ENCODE results near the gene PSMB10. TPM values are rescaled to one million over a fixed set of nuclear protein-coding genes. Genes with fewer than 3 reads are reported as not detected.

Gene PSMB10
- total RNA-seq, 1 donor from 2014 or later = 35.8 TPM

- Mint-ChIP-seq H3K9me3 (ENCODE audit: unreplicated experiment) (no peaks in the 10 kb centered on the region), H3K4me1 (ENCODE audit: low read depth, unreplicated experiment) (peaks cover 3% of the 10 kb centered on the region), H3K4me3 (ENCODE audit: unreplicated experiment) (no peak overlapping the region), H3K36me3 (ENCODE audit: low read depth, unreplicated experiment) (peaks cover 24% of the 10 kb centered on the region), H3K27me3 (ENCODE audit: low read depth, unreplicated experiment) (no peaks in the 10 kb centered on the region), H3K27ac (ENCODE audit: unreplicated experiment) (no peak overlapping the region)
- Histone ChIP-seq H3K27ac (ENCODE audit: low read depth, low read length) (no peak overlapping the region), H3K9me3 (ENCODE audit: insufficient read depth, low read depth, low read length) (no peaks in the 10 kb centered on the region), H2AFZ (ENCODE audit: low read depth, low read length) (no peak overlapping the region), H3K4me1 (ENCODE audit: insufficient read depth, low read length) (peaks cover 4% of the 10 kb centered on the region), H3K4me3 (ENCODE audit: insufficient read depth, low read depth, low read length) (no peak overlapping the region), H3K27me3 (ENCODE audit: insufficient read depth, low read length) (no peaks in the 10 kb centered on the region), H3K4me2 (ENCODE audit: low read length) (no peak overlapping the region), H3K36me3 (ENCODE audit: insufficient read depth, low read length) (peaks cover 46% of the 10 kb centered on the region), H3K79me2 (ENCODE audit: insufficient read depth, low read length) (peaks cover 25% of the 10 kb centered on the region), H3K9ac (ENCODE audit: low read length) (no peak overlapping the region), H4K20me1 (ENCODE audit: insufficient read depth, low read length) (peaks cover 81% of the 10 kb centered on the region)
- no peak for FAIRE-seq
- no peak for DNase-seq (ENCODE audit: low read depth)
- TF ChIP-seq, protein P1, sequence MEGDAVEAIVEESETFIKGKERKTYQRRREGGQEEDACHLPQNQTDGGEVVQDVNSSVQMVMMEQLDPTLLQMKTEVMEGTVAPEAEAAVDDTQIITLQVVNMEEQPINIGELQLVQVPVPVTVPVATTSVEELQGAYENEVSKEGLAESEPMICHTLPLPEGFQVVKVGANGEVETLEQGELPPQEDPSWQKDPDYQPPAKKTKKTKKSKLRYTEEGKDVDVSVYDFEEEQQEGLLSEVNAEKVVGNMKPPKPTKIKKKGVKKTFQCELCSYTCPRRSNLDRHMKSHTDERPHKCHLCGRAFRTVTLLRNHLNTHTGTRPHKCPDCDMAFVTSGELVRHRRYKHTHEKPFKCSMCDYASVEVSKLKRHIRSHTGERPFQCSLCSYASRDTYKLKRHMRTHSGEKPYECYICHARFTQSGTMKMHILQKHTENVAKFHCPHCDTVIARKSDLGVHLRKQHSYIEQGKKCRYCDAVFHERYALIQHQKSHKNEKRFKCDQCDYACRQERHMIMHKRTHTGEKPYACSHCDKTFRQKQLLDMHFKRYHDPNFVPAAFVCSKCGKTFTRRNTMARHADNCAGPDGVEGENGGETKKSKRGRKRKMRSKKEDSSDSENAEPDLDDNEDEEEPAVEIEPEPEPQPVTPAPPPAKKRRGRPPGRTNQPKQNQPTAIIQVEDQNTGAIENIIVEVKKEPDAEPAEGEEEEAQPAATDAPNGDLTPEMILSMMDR (IDR thresholded peaks at IDR 0.05; ENCODE audit: insufficient read depth, low read depth, low read length) = no peak
- no peak for TF ChIP-seq EZH2 (IDR thresholded peaks at IDR 0.05; ENCODE audit: insufficient read depth, low read length)
These were observed 18.0 kb upstream of the PSMB10 start for GRCh38 chr16:67954421-67955196.

DNA sequence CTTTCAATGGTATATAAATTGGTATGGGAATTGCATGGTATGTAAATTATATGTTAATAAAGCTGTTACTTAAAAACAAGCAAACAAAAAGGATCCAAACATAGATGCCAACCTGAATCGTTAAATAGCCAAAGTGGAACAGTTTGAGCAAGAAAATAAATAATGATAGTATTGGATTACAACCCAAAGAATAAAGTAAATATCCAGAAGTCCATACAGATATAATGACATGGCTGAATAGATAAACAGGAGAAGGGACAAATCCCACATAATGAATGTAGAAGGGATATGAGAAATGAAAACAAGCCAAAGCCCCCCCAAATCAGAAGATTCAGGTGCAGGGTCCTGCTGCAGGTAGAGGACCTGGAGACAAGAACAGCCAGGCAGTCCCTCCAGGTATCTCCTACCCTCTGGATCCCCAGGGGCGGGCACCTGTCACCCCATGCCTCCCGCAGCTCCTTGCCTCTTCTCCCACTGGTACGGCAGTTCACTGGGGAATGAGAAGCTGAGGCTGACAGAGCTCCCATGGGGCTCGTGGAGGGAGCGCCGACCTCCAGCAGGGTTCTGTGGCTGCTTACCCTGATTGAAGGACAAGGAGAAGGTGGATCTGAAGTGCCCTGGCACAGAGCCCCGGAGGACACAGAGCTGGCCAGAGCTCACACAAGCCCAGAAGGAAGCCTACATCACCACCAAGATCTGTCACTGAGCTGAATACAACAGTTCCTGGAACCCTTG is 17.2 kb upstream of the PSMB10 start:
- Mint-ChIP-seq H3K36me3 (ENCODE audit: low read depth, unreplicated experiment) (peaks cover 22% of the 10 kb centered on the region), H3K27ac (ENCODE audit: unreplicated experiment) (no peak overlapping the region), H3K9me3 (ENCODE audit: unreplicated experiment) (no peaks in the 10 kb centered on the region), H3K4me3 (ENCODE audit: unreplicated experiment) (no peak overlapping the region), H3K27me3 (ENCODE audit: low read depth, unreplicated experiment) (no peaks in the 10 kb centered on the region), H3K4me1 (ENCODE audit: low read depth, unreplicated experiment) (no peaks in the 10 kb centered on the region)
- Histone ChIP-seq H3K9me3 (ENCODE audit: insufficient read depth, low read depth, low read length) (no peaks in the 10 kb centered on the region), H3K27ac (ENCODE audit: low read depth, low read length) (no peak overlapping the region), H3K4me3 (ENCODE audit: insufficient read depth, low read depth, low read length) (no peak overlapping the region), H3K4me1 (ENCODE audit: insufficient read depth, low read length) (no peaks in the 10 kb centered on the region), H3K9ac (ENCODE audit: low read length) (no peak overlapping the region), H3K36me3 (ENCODE audit: insufficient read depth, low read length) (peaks cover 43% of the 10 kb centered on the region), H3K79me2 (ENCODE audit: insufficient read depth, low read length) (peaks cover 17% of the 10 kb centered on the region), H2AFZ (ENCODE audit: low read depth, low read length) (no peak overlapping the region), H3K4me2 (ENCODE audit: low read length) (no peak overlapping the region), H4K20me1 (ENCODE audit: insufficient read depth, low read length) (peaks cover 77% of the 10 kb centered on the region), H3K27me3 (ENCODE audit: insufficient read depth, low read length) (no peaks in the 10 kb centered on the region)
- DNase-seq (ENCODE audit: low read depth) (no peak), FAIRE-seq (no peak)
- no peak for TF ChIP-seq EZH2 (IDR thresholded peaks at IDR 0.05; ENCODE audit: insufficient read depth, low read length)
- TF ChIP-seq, protein P1 (IDR thresholded peaks at IDR 0.05; ENCODE audit: insufficient read depth, low read depth, low read length) = no peak
